Activated CD8-positive, alpha-beta memory T cell treated with anti-CD3 and anti-CD28 coated beads, Interleukin-2, amount 50 U/mL, for 24 hours (primary cell): ENCODE data around the gene MAST4.

Source experiments
- DNase-seq: peaks from one replicate; pipeline ENCODE4 v3.0.0-alpha.2; 2020; ENCODE audit errors: extremely low read depth

Gene MAST4

DNA sequence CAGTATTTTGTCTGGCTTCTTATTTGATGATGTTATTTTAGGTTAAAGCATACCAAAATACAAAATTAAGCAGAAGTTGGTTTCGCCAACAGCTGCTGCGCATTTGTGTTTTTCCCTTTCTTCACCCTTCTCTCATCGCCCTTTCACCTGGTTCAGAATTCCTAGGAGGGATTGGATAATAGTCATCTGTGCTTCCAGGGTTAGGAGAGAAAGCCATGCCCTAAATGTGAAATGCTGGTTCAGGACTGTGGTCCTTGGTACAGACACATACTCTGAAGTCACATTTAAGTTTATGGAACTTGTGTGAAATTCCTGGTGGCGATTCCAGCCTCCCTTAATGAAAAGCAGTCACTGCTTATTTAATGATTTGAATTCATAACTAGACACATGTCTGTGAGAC lies 7.7 kb downstream of the MAST4 start:
- no peak for DNase-seq

DNA sequence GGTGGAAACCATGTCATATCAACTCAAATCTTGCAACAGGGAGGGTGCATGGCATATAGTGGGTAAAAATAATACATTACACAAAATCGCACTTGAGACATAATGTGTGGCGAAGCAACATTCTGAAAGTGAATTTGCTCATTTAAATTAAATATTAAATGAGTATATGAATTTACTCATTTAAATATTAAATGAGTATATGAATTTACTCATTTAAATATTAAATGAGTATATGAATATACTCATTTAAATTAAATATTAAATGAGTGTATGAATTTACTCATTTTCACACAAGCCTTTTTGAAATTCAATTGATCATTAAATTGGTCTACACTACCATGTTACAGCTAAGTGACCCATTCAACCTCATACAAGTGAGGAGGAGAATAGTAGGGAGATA lies 10.5 kb downstream of the MAST4 start:
- no peak for DNase-seq

DNA sequence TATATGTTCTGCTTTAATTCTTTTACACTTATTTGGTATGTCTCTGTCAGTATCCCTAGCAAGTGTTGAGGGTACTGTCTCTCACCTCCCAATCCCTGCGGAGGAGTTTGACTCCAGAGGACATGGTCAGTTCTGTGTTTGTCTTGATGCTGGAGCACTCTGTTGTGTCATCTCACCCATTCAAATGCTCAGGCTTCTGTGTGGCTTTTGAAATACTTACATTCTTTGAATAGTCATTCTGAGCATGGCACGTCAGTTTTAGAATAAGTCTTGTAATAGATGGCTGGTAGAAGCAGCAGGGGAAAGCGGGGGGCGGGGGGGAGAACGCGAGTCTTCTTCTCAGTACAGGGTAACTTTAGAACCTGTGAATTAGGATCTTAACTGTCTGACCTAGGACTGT lies 12.3 kb downstream of the MAST4 start:
- no peak for DNase-seq

DNA sequence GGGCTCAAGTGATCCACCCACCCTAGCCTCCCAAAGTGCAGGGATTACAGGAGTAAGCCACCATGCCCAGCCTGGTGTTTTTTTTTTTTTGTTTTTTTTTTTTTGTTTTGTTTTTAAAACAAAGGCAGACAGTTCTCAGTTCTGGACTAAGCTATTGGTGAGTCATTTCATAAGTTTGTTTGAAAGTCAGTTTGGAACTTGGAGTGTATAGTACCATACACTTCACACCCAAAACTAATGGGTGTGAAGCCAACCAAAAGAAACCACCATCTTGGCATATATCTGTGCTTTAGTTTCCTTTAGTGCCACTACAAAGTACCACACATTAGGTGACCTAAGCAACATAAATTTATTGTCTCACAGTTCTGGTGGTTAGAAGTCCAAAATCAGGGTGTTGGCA lies 13.4 kb downstream of the MAST4 start:
- DNase-seq: no peak

DNA sequence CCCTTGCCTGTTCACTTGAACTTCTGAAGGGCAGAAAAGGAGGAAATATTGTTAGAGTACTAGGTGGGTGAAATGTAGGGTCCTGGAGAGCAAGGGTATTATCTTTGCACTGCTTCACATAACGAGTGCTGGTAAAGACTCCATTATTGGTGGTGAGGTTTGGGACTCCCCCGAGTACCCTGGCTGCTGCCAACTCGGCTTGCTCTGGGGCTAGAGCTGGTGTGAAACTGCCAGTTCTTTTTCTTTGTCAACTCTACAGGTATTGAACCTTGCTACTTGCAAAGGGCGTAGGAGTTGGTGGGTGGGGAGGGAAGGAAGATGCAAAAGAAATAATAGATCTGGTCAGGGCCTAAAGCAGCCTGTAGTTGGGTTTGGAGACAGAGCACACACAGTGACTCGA lies 16.0 kb downstream of the MAST4 start:
- DNase-seq: no peak

DNA sequence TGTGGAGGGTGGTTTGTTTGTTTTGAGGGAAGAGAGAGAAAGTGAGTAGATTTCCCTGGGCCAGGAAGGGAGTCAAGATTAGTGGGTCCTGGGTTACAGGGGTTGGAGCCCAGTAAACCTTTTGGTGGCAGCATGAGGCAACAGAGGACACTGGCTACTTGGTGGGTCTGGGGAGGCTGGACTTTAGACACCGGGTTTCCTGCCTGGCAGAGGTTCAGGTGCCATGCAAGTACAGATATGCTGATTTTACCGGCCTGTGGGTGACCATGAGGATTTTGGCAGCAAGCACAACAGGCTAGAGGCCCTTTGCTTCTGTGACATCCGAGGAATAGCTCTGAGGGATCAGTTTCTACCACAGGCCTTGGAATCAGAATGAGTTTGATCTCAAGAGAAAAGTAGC lies 18.9 kb downstream of the MAST4 start:
- no peak for DNase-seq

DNA sequence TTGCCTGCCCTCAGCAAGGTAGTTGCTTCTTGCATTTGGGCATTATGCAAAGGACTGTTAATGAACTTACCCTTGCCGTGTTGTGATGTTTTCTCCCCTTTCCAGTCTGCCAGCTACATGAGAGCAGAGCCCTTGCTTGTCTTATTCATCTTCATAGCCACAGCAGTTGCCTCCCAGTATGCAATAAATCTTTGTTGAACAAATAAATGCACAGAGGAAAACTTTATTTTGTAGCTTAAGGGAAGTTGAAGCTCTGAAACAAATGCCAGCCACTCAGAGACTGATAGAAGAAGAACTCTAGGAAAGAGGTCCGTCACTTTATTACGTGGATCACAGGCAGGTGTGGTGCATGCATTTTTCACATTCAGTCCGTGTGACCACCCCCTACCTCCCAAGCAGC lies 19.7 kb downstream of the MAST4 start:
- DNase-seq: no peak

DNA sequence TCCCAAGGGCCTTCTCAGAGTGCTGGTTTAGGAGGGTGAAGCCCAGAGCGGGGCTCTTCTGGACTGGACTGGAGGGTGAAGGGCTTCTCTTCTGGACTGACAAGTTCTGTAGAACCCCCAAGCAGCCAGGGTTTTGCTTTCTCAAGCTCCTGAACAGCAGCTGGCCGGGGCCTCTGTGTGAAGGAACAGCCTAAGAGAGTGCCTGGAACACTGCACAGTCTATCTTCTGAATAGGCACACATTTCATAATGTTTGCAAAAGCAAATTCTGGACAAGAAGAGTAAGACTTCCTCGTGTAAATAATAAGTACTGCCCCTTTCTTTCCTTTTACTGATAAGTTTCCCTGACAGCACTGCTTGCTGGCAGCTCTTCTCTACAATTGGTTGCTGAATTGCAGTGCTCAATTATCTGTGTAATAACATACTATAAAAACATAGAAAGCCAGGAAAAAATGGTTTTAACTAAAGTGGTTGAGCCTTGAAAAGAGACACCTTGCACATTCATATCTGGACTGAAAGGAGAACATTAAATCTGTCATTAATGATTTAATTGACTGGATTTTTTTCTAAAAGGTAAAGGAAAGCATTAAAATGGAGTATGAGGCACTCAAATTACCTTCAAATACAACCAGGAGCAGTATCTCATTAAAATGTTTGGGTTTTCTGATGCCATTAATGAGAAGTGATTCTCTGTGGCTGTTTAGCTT lies 20.5 kb downstream of the MAST4 start:
- DNase-seq: no peak

DNA sequence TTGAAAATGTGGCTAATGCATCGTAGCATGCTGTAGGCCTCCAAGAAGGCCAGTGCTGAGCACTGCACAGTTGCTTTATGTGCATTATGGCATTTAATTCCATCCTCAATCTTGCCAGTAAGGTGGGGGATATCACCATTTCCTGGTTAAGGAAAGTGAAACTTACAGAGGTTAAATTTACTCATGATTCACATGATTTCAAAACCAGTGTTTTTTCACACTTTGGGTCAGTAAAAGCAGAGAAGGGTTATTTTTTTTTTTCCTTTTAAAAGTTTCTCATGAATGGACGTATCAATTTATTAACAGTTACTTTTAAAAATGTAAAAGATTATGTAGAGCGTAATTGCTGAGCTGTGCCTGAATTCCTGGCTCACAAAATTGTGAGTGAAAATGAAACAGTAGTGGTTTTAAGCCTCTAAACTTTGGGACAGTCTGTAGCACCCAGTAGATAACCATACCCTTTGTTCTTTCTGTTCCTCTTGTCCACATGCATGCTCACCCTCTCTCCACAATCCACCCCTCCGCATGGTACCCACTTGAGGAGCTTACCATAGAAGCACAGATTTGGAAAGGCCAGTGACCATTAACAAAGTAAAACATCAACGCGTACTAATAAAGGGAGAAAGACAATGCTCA lies 21.2 kb downstream of the MAST4 start:
- DNase-seq: no peak

DNA sequence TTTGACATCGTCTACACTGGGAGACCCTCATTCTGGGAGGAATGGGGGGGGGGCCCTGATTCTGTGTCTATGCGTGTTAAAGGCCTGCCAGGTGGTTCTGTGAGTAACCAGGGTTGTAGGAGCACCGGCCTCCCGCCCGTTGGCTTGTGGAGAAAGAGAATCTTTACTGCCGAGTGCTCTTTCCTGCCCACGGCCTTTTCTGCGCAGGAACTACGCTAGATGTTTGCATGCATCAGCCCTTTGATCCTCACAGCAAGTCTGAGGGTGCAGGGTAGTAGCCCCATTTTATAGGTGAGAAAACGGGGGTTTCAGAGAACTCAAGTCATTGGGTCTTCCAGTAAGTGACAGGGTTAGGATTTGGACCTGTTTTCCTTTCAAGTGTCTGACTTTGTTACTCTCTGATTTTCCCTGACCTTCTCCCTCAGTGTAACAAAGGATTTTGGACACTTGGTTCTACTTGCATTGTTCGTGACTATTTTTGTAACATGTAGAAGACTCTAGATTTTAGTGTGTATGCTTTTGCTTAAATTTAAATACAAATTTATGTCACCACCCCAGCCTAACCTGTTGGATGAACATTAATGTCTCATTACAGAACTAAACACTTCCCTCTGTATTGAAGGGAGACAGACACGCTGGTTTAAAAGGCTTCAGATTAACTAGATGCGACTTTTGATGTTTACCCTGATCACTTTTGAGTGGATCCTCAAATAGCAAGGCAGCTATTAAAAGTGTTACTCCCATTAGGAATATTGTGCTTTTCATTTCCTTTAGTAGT lies 22.0 kb downstream of the MAST4 start:
- no peak for DNase-seq

DNA sequence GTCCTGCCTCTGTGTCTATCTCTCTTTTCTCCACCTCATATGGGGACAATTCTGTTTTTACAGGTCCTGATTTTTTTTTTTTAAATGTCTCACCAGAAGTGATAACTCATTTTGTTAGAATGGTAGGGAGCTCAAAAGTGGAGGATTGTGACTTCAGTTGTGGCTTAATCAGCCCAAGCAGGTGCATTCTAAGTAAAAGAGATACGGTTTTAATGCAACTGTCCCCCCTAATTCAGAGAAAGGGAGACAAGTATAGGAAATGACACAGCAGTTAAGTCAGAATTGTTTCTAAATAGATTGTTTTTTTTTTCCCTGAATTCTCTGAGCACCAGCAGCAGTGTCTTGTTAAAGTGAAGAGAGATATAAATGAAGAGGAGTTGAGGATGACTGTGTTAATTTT lies 24.5 kb downstream of the MAST4 start:
- DNase-seq: no peak

DNA sequence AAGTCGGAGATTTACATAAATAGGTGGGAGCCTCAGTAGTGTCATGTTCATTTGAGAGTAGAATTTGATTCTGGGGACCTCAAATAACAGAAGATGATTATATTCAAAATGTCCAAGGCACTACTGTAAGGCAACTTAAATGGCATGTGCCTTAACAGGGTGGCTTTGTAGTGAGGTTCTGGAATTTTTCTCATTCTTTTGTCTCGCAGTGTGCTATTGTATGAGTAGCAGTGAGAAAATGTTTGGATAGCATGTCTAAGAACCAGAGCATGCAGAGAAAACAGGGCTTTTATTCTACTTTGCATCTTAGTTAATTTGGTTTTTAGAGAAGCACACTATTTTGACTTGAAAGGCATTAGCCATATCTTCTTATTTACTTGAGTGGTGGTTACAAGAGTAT lies 25.0 kb downstream of the MAST4 start:
- no peak for DNase-seq

DNA sequence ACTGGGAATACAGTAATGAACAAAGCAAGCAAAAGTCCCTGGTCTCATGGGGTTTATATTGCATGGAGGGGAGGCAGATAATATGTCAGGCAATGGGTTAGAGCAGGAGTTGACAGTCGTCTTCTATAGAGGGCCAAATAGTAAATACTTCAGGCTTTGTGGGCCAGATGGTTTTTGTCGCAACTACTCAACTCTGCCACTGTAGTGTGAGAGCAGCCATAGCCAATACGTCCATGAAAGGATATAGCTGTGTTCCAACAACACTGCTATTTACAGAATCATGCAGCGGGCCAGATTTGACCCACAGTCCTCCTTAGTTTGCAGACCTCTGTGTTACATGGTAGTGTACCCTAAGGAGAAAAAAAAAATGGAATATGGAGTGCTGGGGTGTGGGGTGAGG lies 25.5 kb downstream of the MAST4 start:
- no peak for DNase-seq

DNA sequence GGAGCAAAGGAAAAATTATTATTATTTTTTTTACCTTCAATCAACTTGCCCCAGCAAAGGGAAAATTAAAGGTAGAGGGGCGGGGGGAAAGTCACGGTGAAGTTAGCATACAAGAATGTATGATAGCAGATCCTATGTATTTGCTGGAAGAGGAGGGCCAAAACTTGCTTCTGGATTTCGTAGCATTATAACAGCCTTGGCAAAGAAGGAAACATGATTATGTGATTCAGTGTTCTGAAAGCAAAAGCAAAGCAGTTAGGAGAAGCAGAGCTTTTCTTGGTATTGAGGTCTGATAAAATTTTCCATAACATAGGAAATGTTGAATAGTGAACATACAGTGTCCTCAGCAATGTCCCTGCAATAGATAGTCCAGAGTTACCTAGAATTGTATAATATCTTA lies 32.4 kb downstream of the MAST4 start:
- DNase-seq: no peak

DNA sequence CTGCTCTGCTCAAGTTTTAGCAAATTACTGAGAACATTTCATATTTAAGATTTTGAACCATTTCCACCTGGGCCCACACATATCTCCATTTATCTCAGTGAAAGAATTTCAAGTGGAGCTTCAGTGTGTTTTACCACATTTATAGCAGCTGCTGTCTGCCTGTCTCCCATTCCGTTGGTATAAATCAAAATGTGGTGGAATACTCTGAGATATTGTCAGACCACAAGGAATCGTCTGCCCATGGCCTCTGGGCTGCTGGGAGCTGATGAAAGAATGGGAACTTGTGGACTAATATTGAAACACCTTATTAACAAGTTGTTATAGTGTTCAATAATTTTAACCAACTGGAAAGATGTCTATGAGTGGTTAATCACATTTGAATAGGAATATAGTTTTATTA lies 33.3 kb downstream of the MAST4 start:
- no peak for DNase-seq

DNA sequence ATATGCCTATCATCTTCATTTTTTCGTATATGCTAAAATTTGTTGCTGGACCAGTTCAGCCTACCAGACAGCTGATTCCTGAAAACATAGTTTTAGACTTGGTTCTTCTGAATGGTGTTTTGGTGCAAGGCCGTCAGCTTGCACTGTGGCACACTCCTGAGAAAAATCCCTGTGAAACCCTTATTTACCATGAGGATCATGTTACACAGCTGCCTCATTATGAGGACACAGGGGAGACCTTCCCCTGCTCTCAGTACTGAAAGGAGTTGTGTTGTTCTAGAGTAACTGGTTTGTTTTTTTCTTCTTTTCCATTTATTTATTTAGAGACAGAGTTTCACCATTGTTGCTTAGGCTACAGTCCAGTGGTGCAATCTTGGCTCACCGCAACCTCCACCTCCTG lies 37.6 kb downstream of the MAST4 start:
- no peak for DNase-seq

DNA sequence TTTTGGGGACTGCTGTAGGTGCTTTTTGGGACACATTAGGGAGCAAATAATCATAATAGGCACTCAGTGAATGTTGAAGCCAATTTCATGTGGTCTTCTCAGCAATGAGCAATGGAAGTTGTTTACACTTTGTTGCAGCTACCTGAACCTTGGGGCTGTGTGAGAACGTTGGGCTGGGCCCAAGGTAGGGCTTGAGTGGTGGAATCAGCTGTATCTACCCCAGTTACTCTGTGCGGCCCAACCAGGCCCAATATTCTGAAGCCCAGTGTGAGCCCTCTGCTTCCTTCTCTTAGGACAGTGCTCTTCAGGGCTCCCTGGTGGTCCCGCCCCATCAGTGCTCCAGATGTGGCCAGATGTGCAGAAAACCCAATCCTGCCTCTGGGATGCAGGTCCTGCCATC lies 38.4 kb downstream of the MAST4 start:
- no peak for DNase-seq

DNA sequence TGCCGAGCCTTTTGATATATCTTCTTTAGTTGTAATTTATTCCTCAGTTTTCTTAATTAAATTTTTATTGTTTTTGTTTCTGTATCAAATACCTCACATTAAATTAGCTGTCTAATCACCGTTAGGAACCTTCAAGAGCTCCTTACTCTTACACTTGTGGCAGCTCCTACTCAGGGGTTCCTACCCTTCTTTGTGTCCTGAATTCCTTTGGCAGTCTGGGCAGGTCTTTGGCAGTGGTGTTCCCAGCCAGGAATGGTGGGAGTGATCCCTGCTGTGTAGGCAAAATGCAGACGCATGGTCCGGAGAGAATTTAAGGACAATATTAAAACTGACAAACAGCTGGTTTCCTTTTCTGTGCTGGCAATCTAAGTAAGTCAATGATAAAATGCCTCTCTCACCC lies 41.8 kb downstream of the MAST4 start:
- DNase-seq: no peak

DNA sequence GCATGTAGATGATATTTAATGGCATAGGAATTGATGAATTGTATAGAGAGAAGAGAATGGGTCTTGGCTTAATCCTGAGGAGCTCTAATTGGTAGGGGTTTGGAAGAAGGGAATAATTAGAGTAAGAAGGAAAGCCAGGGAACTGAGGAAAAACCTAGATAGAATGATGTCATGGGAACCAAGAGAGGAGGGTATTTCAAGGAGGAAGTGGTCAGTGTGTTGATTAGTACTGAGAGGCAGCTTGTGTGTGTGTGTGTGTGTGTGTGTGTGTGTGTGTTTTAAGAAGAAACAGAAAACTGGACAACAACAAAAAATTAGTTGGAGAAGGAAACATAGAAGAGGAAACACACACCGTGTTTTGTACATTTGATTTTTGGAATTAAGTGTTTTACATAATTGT lies 42.8 kb downstream of the MAST4 start:
- DNase-seq: no peak

DNA sequence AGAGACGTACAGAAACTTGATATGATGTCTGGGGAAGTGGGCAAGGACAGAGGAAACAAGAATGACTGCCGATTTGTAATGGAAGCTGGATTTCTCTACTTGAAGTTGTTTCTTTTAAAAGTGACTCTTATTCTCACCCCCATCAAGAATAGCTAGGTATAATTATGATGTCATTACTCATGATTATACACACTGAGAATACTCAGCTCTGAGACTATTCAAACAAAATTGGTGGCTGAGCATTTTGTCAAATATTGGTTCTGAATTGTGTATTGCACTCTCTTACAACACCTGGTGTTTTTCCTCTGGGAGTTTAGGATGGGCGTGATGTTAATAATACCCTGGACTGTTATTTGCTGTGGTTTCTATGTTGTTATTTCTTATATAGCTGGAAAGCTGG lies 46.3 kb downstream of the MAST4 start:
- no peak for DNase-seq

DNA sequence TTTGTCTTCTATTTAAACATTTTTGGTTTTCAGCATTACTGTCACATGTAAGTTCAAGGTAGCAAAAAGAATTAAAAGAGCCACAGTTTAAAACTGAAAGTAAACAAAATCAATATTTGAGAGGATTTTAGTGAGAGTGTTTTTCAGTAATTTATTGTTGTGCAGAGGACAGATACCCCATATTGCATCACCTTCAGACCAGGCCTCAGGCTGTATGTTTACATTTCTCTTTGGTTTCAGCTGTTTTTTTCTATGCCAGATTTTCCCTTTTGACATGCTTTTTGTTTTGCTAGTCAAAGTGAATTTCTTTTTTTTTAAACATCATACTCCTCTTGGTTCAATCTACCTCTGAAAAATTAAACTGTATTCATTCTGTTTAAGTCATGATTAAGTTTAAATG lies 47.2 kb downstream of the MAST4 start:
- no peak for DNase-seq

DNA sequence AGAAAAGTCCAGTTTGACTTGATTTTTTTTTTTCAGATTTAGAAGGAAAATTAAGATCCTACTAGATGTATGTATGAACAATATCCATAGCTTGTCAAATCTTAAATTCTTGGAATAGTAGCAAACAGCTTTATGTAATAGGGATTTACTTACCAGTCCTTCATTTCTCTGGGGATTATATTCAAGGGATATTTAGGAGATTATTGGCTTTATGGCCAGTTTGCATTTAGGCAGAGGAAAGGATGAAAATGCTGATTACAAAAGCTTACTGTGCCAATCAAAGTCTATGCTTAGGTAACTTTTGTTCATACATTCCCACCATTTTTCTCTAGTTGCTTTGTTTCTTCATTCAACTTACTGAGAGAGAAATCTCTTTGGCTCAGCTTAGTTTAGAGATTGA lies 47.9 kb downstream of the MAST4 start:
- DNase-seq: no peak

DNA sequence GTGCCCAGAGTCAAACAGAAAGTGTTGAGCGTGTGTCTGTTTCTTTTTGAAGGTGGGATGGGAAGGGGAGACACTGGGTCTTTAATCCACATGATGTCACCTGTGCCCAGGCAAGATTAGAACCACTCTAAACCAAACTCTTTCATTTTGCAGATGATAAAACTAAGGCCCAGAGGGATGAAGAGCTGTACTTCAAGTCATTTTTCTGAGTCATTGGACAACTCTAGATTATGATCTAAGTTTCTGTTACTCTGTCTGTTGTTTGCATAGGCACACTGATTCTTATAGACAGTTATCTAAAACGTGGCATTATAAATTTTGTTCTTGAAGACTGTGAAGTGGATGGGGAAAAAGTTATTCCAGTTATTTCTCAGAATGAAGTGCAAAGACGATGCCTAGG lies 48.8 kb downstream of the MAST4 start:
- DNase-seq: no peak
